Neural progenitor cell (in vitro differentiated cells): Measurements from ENCODE around the gene ODAD4. TPM values are rescaled to one million over a fixed set of nuclear protein-coding genes. Genes with fewer than 3 reads are reported as not detected.

Experiments used
- DNase-seq: peaks from one replicate; pipeline ENCODE4 v3.0.0-alpha.2; 2016; ENCODE audit warnings: low spot score
- H2AFZ ChIP-seq: fragments of 200-600 bp; sonication (generic); replicated peaks from 2 replicates; pipeline ENCODE4 v1.6.1; 2016; ENCODE audit warnings: antibody characterized with exemption
- H3F3A ChIP-seq: fragments of 200-600 bp; sonication (generic); 2 replicates; pipeline ENCODE4 v1.6.1; 2016; ENCODE audit warnings: antibody characterized with exemption, low read depth
- H3K27ac ChIP-seq: fragments of 200-600 bp; sonication (generic); 2 replicates; pipeline ENCODE4 v1.5.1; 2016; ENCODE audit warnings: mild to moderate bottlenecking
- H3K27me3 ChIP-seq: fragments of 200-600 bp; sonication (generic); 2 replicates; pipeline ENCODE4 v1.6.1; 2016; ENCODE audit warnings: mild to moderate bottlenecking, moderate library complexity
- H3K36me3 ChIP-seq: fragments of 200-600 bp; sonication (generic); 2 replicates; pipeline ENCODE4 v1.5.1; 2016
- H3K4me1 ChIP-seq: fragments of 200-600 bp; sonication (generic); 2 replicates; pipeline ENCODE4 v1.6.1; 2016; ENCODE audit warnings: mixed run types
- H3K4me2 ChIP-seq: fragments of 200-600 bp; sonication (generic); 2 replicates; pipeline ENCODE4 v1.6.1; 2016
- H3K4me3 ChIP-seq: fragments of 200-600 bp; sonication (generic); 2 replicates; pipeline ENCODE4 v1.5.1; 2016
- H3K79me2 ChIP-seq: fragments of 200-600 bp; sonication (generic); 2 replicates; pipeline ENCODE4 v1.6.1; 2016; ENCODE audit warnings: low read depth
- H3K9ac ChIP-seq: fragments of 200-600 bp; sonication (generic); 2 replicates; pipeline ENCODE4 v1.6.1; 2016
- H3K9me3 ChIP-seq: fragments of 200-600 bp; sonication (generic); 2 replicates; pipeline ENCODE4 v1.5.1; 2016; ENCODE audit warnings: low read depth
- H4K20me1 ChIP-seq: fragments of 200-600 bp; sonication (generic); 2 replicates; pipeline ENCODE4 v1.6.1; 2016; ENCODE audit warnings: low read depth
- H3K27ac Mint-ChIP-seq: 3 replicates; pipeline ENCODE4 v1.8.0; 2021; ENCODE audit warnings: mixed read lengths
- H3K27me3 Mint-ChIP-seq: 2 replicates; pipeline ENCODE4 v1.8.0; 2022; ENCODE audit warnings: low read depth, mild to moderate bottlenecking, inconsistent platforms, moderate library complexity, mixed read lengths; ENCODE audit not compliant: insufficient read depth
- H3K36me3 Mint-ChIP-seq: 3 replicates; pipeline ENCODE4 v1.8.0; 2021; ENCODE audit warnings: mixed read lengths
- H3K4me1 Mint-ChIP-seq: 3 replicates; pipeline ENCODE4 v1.8.0; 2021; ENCODE audit warnings: mixed read lengths
- H3K4me3 Mint-ChIP-seq: 3 replicates; pipeline ENCODE4 v1.8.0; 2021; ENCODE audit warnings: mild to moderate bottlenecking, moderate library complexity, mixed read lengths
- H3K9me3 Mint-ChIP-seq: 3 replicates; pipeline ENCODE4 v1.8.0; 2020; ENCODE audit warnings: mixed read lengths
- EZH2 ChIP-seq: fragments of 200-600 bp; sonication (generic); IDR thresholded peaks from 2 replicates; pipeline ENCODE4 v1.6.1; 2017; ENCODE audit warnings: antibody characterized with exemption, mild to moderate bottlenecking, moderate library complexity
- EZH2phosphoT487 ChIP-seq: fragments of 200-600 bp; sonication (generic); IDR thresholded peaks from 2 replicates; pipeline ENCODE4 v1.6.1; 2017; ENCODE audit warnings: antibody characterized with exemption
- total RNA-seq: library from RNA; depleted of rRNA; stranded (reverse); fragments of >200 nt; gene quantifications from 2 replicates; pipeline ENCODE4 v1.2.3, GENCODE V29; 2015; ENCODE audit warnings: low replicate concordance
- TF ChIP-seq, protein P1 (sequence below): fragments of 200-600 bp; sonication (generic); IDR thresholded peaks from 2 replicates; pipeline ENCODE4 v1.5.1; 2017; ENCODE audit warnings: antibody characterized with exemption, mild to moderate bottlenecking

Gene ODAD4
- total RNA-seq, 1 donor from 2014 or later: 4.1 TPM

DNA sequence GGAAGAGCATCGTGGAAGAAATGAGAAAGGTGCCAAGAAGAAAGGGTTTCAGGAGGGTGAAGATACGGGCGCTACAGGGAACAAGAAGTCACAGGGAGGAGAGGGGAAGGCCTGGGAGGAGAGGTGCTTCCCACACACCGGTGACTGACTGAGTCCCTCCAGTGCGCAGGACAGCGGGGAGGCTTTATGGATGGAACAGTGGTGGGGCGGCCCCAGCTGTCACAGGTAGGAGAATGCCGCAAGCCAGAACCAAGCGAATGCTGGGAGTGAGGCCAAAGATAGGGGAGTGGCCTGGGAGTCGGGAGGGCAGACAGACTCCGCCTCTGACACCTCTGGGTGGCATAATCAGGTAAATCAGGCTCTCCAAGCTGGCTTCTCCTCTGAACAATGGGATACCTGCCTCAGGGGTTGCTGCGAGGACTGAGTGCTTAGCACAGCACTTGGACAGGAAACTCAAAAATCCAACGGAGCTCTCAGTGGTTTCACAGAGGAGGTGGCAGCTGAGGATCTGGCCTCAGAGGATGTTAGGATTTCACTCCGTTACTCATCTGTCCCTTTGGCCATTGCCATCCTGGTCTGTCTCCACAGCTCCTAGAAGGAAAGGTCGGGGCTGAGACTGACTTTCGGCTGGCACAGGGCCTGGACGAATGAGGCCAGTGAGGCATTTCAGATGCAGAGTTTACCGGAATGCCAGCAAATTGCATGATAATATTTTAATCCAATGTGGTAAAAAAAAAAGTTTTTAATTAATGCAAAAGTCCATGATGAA lies 35.5 kb downstream of the ODAD4 start:
- Histone ChIP-seq H3K27me3 (no peaks in the 10 kb centered on the region), H3K4me3 (peak overlapping the region; percentile 100), H3K9ac (peak overlapping the region; percentile 48), H3F3A (peaks cover 36% of the 10 kb centered on the region), H3K9me3 (no peaks in the 10 kb centered on the region), H2AFZ (peak overlapping the region; percentile 53), H3K4me1 (peaks cover 13% of the 10 kb centered on the region), H4K20me1 (peaks cover 13% of the 10 kb centered on the region), H3K79me2 (peaks cover 42% of the 10 kb centered on the region), H3K27ac (no peak overlapping the region), H3K4me2 (peak overlapping the region; percentile 91), H3K36me3 (no peaks in the 10 kb centered on the region)
- H3K36me3 Mint-ChIP-seq: peaks cover 11% of the 10 kb centered on the region
- TF ChIP-seq, protein P1, sequence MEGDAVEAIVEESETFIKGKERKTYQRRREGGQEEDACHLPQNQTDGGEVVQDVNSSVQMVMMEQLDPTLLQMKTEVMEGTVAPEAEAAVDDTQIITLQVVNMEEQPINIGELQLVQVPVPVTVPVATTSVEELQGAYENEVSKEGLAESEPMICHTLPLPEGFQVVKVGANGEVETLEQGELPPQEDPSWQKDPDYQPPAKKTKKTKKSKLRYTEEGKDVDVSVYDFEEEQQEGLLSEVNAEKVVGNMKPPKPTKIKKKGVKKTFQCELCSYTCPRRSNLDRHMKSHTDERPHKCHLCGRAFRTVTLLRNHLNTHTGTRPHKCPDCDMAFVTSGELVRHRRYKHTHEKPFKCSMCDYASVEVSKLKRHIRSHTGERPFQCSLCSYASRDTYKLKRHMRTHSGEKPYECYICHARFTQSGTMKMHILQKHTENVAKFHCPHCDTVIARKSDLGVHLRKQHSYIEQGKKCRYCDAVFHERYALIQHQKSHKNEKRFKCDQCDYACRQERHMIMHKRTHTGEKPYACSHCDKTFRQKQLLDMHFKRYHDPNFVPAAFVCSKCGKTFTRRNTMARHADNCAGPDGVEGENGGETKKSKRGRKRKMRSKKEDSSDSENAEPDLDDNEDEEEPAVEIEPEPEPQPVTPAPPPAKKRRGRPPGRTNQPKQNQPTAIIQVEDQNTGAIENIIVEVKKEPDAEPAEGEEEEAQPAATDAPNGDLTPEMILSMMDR: no peak
- TF ChIP-seq EZH2 (no peak), EZH2phosphoT487 (no peak)
- H3K4me1 Mint-ChIP-seq: peaks cover 28% of the 10 kb centered on the region
- peak overlapping the region; percentile 87 for H3K4me3 Mint-ChIP-seq
- peak overlapping the region; percentile 53 for H3K27ac Mint-ChIP-seq
- H3K27me3 Mint-ChIP-seq: peaks cover 10% of the 10 kb centered on the region
- DNase-seq: peak; percentile 79
- no peaks in the 10 kb centered on the region for H3K9me3 Mint-ChIP-seq

DNA sequence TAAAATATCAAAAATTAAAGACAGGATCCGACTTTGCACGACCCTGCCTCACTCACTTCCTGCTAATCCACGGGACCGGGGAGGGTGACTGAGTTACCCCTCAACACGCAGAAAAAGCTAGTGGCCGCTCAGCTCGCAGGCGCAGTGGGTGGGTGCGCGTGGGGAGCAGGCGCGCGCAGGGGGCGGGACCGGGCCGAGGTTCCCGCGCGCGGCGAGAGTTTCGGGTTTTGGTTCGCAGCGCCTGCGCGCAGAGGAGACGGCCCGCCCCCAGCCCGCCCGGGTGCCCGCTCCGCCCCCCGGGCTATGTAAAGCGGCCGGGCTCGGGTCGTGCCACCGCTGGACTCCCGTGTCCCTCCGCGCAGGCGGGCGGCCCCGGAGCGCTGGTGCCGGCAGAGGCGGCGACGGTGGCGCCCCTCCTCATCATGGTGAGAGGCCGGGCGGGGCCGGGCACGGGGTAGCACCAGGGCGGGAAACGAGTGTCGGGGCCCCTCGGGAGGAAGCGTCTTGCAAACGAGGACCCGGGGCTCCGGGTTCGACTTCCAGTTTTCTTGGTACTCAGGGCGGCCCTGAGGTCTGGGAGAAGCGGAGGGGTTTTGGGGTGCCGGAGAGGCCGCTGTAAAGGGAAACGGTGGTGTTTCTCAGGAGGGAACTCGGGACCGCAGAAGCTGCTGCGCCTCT lies 36.2 kb downstream of the ODAD4 start, which contains the start of gene CNP:
CNP (plus strand) TSS at position 333 of the 678 bp plus-strand sequence; CDS start at position 423, 90 bp downstream.
- peaks cover 10% of the 10 kb centered on the region for H3K27me3 Mint-ChIP-seq
- H3K36me3 ChIP-seq: no peaks in the 10 kb centered on the region
- H2AFZ ChIP-seq: peak within 1 kb of the TSS; percentile 53
- peak; percentile 95 for DNase-seq
- H3K79me2 ChIP-seq: peaks cover 47% of the 10 kb centered on the region
- peak within 1 kb of the TSS; percentile 96 for H3K9ac ChIP-seq
- peak within 1 kb of the TSS; percentile 91 for H3K4me2 ChIP-seq
- no peaks in the 10 kb centered on the region for H3K27me3 ChIP-seq
- peak within 1 kb of the TSS; percentile 53 for H3K27ac Mint-ChIP-seq
- H3K9me3 ChIP-seq: no peaks in the 10 kb centered on the region
- H3K36me3 Mint-ChIP-seq: peaks cover 14% of the 10 kb centered on the region
- H3K4me3 ChIP-seq: peak within 1 kb of the TSS; percentile 100
- peak within 1 kb of the TSS; percentile 87 for H3K4me3 Mint-ChIP-seq
- H3K27ac ChIP-seq: peak within 1 kb of the TSS; percentile 39
- TF ChIP-seq, protein P1: no peak
- no peak for TF ChIP-seq EZH2phosphoT487
- no peak for TF ChIP-seq EZH2
- H3F3A ChIP-seq: peaks cover 36% of the 10 kb centered on the region
- H3K4me1 ChIP-seq: peaks cover 13% of the 10 kb centered on the region
- peaks cover 28% of the 10 kb centered on the region for H3K4me1 Mint-ChIP-seq
- H3K9me3 Mint-ChIP-seq: no peaks in the 10 kb centered on the region
- H4K20me1 ChIP-seq: peaks cover 19% of the 10 kb centered on the region

DNA sequence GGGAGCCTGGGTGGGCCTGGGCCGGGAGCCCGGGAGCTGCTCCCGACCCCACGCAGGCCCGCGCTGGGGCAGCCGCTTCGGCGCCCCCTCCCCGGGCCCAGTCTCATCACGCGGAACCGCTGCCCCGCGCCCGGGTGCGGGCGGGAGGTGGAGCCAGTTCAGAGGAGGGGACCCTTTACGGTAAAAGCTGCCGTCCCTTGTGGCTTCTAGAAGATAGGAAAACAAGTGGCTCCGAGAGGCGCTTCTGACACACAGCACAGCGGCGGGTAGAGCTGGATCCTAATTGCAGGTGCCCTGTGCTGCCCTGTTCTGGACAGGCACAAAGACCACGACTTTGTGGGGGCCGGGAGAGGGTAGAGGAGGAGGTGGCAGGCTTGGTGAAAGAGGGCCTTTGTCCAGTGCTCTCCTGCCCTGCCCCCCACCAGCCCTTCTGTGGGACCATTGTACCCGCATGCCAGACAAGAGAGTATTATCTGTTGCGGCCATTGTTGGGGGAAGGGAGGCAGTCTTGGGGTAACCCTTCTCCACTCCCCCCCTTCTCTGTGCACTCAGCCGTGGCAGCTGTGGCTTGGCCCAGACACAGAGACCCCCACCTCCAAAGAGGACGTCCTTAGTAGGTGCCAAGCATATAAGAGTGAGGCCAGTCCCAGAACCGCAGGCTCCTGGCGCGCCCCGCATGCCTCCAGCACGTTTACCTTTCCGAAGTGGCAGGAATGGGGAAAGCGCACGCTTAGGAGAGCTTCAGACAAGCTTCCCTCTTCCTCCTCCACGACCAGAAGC lies 36.9 kb downstream of the ODAD4 start:
- Histone ChIP-seq H3K27me3 (no peaks in the 10 kb centered on the region), H3K79me2 (peaks cover 47% of the 10 kb centered on the region), H2AFZ (peak overlapping the region; percentile 53), H3F3A (peaks cover 36% of the 10 kb centered on the region), H3K27ac (peak overlapping the region; percentile 39), H3K4me2 (peak overlapping the region; percentile 91), H3K4me3 (peak overlapping the region; percentile 100), H3K4me1 (peaks cover 13% of the 10 kb centered on the region), H4K20me1 (peaks cover 26% of the 10 kb centered on the region), H3K9ac (peak overlapping the region; percentile 96), H3K9me3 (no peaks in the 10 kb centered on the region), H3K36me3 (no peaks in the 10 kb centered on the region)
- DNase-seq: no peak
- H3K4me1 Mint-ChIP-seq: peaks cover 28% of the 10 kb centered on the region
- TF ChIP-seq EZH2phosphoT487 (no peak), EZH2 (no peak)
- TF ChIP-seq, protein P1: no peak
- H3K9me3 Mint-ChIP-seq: no peaks in the 10 kb centered on the region
- H3K4me3 Mint-ChIP-seq: peak overlapping the region; percentile 84
- peaks cover 16% of the 10 kb centered on the region for H3K36me3 Mint-ChIP-seq
- no peak overlapping the region for H3K27ac Mint-ChIP-seq
- peaks cover 10% of the 10 kb centered on the region for H3K27me3 Mint-ChIP-seq
